ENCODE results near the gene HIPK4. TPM values are rescaled to one million over a fixed set of nuclear protein-coding genes. Genes with fewer than 3 reads are reported as not detected.

Gene HIPK4
- total and polyA plus RNA-seq, 2 of the 8 experiments (the other 6 are each of a cell fraction or from before 2014, with no cell fraction given) = 0.15 to 0.57 TPM

GRCh38 chr19:40362160-40362559 is 27.8 kb downstream of the HIPK4 start (continued):
- TF ChIP-seq, protein P1, sequence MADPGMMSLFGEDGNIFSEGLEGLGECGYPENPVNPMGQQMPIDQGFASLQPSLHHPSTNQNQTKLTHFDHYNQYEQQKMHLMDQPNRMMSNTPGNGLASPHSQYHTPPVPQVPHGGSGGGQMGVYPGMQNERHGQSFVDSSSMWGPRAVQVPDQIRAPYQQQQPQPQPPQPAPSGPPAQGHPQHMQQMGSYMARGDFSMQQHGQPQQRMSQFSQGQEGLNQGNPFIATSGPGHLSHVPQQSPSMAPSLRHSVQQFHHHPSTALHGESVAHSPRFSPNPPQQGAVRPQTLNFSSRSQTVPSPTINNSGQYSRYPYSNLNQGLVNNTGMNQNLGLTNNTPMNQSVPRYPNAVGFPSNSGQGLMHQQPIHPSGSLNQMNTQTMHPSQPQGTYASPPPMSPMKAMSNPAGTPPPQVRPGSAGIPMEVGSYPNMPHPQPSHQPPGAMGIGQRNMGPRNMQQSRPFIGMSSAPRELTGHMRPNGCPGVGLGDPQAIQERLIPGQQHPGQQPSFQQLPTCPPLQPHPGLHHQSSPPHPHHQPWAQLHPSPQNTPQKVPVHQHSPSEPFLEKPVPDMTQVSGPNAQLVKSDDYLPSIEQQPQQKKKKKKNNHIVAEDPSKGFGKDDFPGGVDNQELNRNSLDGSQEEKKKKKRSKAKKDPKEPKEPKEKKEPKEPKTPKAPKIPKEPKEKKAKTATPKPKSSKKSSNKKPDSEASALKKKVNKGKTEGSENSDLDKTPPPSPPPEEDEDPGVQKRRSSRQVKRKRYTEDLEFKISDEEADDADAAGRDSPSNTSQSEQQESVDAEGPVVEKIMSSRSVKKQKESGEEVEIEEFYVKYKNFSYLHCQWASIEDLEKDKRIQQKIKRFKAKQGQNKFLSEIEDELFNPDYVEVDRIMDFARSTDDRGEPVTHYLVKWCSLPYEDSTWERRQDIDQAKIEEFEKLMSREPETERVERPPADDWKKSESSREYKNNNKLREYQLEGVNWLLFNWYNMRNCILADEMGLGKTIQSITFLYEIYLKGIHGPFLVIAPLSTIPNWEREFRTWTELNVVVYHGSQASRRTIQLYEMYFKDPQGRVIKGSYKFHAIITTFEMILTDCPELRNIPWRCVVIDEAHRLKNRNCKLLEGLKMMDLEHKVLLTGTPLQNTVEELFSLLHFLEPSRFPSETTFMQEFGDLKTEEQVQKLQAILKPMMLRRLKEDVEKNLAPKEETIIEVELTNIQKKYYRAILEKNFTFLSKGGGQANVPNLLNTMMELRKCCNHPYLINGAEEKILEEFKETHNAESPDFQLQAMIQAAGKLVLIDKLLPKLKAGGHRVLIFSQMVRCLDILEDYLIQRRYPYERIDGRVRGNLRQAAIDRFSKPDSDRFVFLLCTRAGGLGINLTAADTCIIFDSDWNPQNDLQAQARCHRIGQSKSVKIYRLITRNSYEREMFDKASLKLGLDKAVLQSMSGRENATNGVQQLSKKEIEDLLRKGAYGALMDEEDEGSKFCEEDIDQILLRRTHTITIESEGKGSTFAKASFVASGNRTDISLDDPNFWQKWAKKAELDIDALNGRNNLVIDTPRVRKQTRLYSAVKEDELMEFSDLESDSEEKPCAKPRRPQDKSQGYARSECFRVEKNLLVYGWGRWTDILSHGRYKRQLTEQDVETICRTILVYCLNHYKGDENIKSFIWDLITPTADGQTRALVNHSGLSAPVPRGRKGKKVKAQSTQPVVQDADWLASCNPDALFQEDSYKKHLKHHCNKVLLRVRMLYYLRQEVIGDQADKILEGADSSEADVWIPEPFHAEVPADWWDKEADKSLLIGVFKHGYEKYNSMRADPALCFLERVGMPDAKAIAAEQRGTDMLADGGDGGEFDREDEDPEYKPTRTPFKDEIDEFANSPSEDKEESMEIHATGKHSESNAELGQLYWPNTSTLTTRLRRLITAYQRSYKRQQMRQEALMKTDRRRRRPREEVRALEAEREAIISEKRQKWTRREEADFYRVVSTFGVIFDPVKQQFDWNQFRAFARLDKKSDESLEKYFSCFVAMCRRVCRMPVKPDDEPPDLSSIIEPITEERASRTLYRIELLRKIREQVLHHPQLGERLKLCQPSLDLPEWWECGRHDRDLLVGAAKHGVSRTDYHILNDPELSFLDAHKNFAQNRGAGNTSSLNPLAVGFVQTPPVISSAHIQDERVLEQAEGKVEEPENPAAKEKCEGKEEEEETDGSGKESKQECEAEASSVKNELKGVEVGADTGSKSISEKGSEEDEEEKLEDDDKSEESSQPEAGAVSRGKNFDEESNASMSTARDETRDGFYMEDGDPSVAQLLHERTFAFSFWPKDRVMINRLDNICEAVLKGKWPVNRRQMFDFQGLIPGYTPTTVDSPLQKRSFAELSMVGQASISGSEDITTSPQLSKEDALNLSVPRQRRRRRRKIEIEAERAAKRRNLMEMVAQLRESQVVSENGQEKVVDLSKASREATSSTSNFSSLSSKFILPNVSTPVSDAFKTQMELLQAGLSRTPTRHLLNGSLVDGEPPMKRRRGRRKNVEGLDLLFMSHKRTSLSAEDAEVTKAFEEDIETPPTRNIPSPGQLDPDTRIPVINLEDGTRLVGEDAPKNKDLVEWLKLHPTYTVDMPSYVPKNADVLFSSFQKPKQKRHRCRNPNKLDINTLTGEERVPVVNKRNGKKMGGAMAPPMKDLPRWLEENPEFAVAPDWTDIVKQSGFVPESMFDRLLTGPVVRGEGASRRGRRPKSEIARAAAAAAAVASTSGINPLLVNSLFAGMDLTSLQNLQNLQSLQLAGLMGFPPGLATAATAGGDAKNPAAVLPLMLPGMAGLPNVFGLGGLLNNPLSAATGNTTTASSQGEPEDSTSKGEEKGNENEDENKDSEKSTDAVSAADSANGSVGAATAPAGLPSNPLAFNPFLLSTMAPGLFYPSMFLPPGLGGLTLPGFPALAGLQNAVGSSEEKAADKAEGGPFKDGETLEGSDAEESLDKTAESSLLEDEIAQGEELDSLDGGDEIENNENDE (IDR thresholded peaks at IDR 0.05; ENCODE audit: insufficient replicate concordance, low read length) = no peak
- TF ChIP-seq ATF2 (IDR thresholded peaks at IDR 0.05; ENCODE audit: low read length) (no peak), KDM1A (IDR thresholded peaks at IDR 0.05; ENCODE audit: borderline replicate concordance, low read length) (0 out of 2 replicates have a peak, but pooled peaks have one; percentile 17), SAP30 (IDR thresholded peaks at IDR 0.05; ENCODE audit: insufficient read depth, insufficient replicate concordance, low read length) (no peak), EZH2 (IDR thresholded peaks at IDR 0.05; ENCODE audit: low read depth, low read length, severe bottlenecking) (no peak)

All from H1 (cell line).